WTC11 (cell line): Measurements from ENCODE around the gene SPI1.

Experiments used
- AFF4 ChIP-seq: sonication (generic); formaldehyde crosslinking; IDR thresholded peaks from 2 replicates; pipeline ENCODE4 v1.8.1; 2023; ENCODE audit warnings: mild to moderate bottlenecking, missing genetic modification reagents, borderline replicate concordance
- ATF2 ChIP-seq: sonication (generic); formaldehyde crosslinking; IDR thresholded peaks from 2 replicates; pipeline ENCODE4 v1.8.1; 2022; ENCODE audit warnings: low read depth, missing genetic modification reagents, borderline replicate concordance
- CREM ChIP-seq: sonication (generic); formaldehyde crosslinking; IDR thresholded peaks from 2 replicates; pipeline ENCODE4 v1.8.1; 2022; ENCODE audit warnings: mild to moderate bottlenecking, missing genetic modification reagents, moderate library complexity
- CTCF ChIP-seq: fragments of 200-600 bp; IDR thresholded peaks from 2 replicates; pipeline ENCODE4 v1.8.0; 2022; ENCODE audit warnings: antibody characterized with exemption
- GRHL2 ChIP-seq: fragments of 250-450 bp; sonication (Bioruptor Pico); IDR thresholded peaks from 2 replicates; pipeline ENCODE4 v1.8.0; 2022; ENCODE audit warnings: mild to moderate bottlenecking, moderate library complexity; ENCODE audit not compliant: insufficient replicate concordance, severe bottlenecking
- RELA ChIP-seq: sonication (generic); formaldehyde crosslinking; IDR thresholded peaks from 2 replicates; pipeline ENCODE4 v1.8.1; 2022; ENCODE audit warnings: missing genetic modification reagents, mild to moderate bottlenecking, borderline replicate concordance
- SMAD3 ChIP-seq: sonication (generic); formaldehyde crosslinking; IDR thresholded peaks from 2 replicates; pipeline ENCODE4 v1.8.0; 2022; ENCODE audit warnings: missing genetic modification reagents, mild to moderate bottlenecking, borderline replicate concordance
- ZBTB21 ChIP-seq: sonication (generic); formaldehyde crosslinking; IDR thresholded peaks from 2 replicates; pipeline ENCODE4 v1.8.1; 2023; ENCODE audit warnings: mild to moderate bottlenecking, missing genetic modification reagents, borderline replicate concordance
- ZMAT4 ChIP-seq: fragments of 250-450 bp; sonication (Bioruptor Pico); IDR thresholded peaks from 2 replicates; pipeline ENCODE4 v1.9.0; 2021; ENCODE audit warnings: mild to moderate bottlenecking
- ZNF121 ChIP-seq: sonication (generic); formaldehyde crosslinking; IDR thresholded peaks from 2 replicates; pipeline ENCODE4 v1.8.0; 2023; ENCODE audit warnings: missing genetic modification reagents
- ZNF317 ChIP-seq: sonication (generic); formaldehyde crosslinking; IDR thresholded peaks from 2 replicates; pipeline ENCODE4 v1.8.1; 2023; ENCODE audit warnings: low read depth, mild to moderate bottlenecking, moderate library complexity, missing genetic modification reagents, borderline replicate concordance

GRCh38 chr11:47415949-47416472 lies 37.7 kb upstream of the SPI1 start:
- TF ChIP-seq CTCF, result no peak
- no peak for TF ChIP-seq ATF2 (CRISPR knock-in tag)
- TF ChIP-seq RELA (CRISPR knock-in tag), result no peak
- TF ChIP-seq ZNF317 (CRISPR knock-in tag), result no peak
- TF ChIP-seq SMAD3 (CRISPR knock-in tag), result no peak
- no peak for TF ChIP-seq ZMAT4
- TF ChIP-seq ZBTB21 (CRISPR knock-in tag), result no peak
- no peak for TF ChIP-seq ZNF121 (CRISPR knock-in tag)
- TF ChIP-seq GRHL2, result no peak
- no peak for TF ChIP-seq CREM (CRISPR knock-in tag)
- no peak for TF ChIP-seq AFF4 (CRISPR knock-in tag)
